Esophagus squamous epithelium (tissue), 5 donors: ENCODE data around the gene CLIC6. TPM values are rescaled to one million over a fixed set of nuclear protein-coding genes. Genes with fewer than 3 reads are reported as not detected.

Experiments used
- DNase-seq: peaks from one replicate; lab custom pipeline; 2025; lab: John Stamatoyannopoulos, UW
- H3K27ac ChIP-seq, 4 donors: fragments of 200-600 bp; sonication (generic); one replicate each; pipeline ENCODE4 v1.5.1; 2016 to 2019; ENCODE audit warnings: mild to moderate bottlenecking in 1 of 4
- H3K27me3 ChIP-seq, 4 donors: fragments of 200-600 bp; sonication (generic); 1 replicate in 3 of 4; 2 replicates in 1 of 4; pipeline versions ENCODE4 v1.5.1 to v1.6.0; 2017 to 2021; ENCODE audit warnings: antibody characterized with exemption in 1 of 4
- H3K36me3 ChIP-seq, 3 donors: fragments of 200-600 bp; sonication (generic); one replicate each; pipeline ENCODE4 v1.5.1; 2016 to 2019
- H3K4me1 ChIP-seq, 3 donors: fragments of 200-600 bp; sonication (generic); one replicate each; pipeline ENCODE4 v1.5.1; 2017 to 2019
- H3K4me3 ChIP-seq, 4 donors: fragments of 200-600 bp; sonication (generic); 1 replicate in 3 of 4; 2 replicates in 1 of 4; pipeline ENCODE4 v1.5.1; 2016 to 2019; ENCODE audit warnings: mild to moderate bottlenecking in 2 of 4, moderate library complexity in 1 of 4
- H3K9me3 ChIP-seq, 3 donors: fragments of 200-600 bp; sonication (generic); one replicate each; pipeline ENCODE4 v1.5.1; 2016 to 2019
- CTCF ChIP-seq, 6 experiments: fragments of 450-650 bp in 4 of 6; fragments of 200-600 bp in 2 of 6; sonication (generic) in 2 of 6; IDR thresholded peaks; one replicate each; pipeline ENCODE4 v1.5.1; 2016 to 2019; ENCODE audit warnings: antibody characterized with exemption in 6 of 6, mild to moderate bottlenecking in 4 of 6, moderate library complexity in 4 of 6
- POLR2A ChIP-seq, 4 donors: fragments of 450-650 bp; IDR thresholded peaks; one replicate each; pipeline ENCODE4 v1.6.1; 2017; ENCODE audit warnings: antibody characterized with exemption in 4 of 4, mild to moderate bottlenecking in 4 of 4, moderate library complexity in 3 of 4
- WGBS, 2 donors: methylation state at CpG; one replicate each; pipeline ENCODE4 v1.1.5; 2018; 5-methylcytosine and 5-hydroxymethylcytosine counted together
- intact Hi-C: fragments of 100-400 bp; cut with DNase I; formaldehyde crosslinking; loops from one replicate; pipeline ENCODE4 v1.15.0; 2022
- total RNA-seq, 4 donors: library from RNA; depleted of rRNA; stranded (reverse); fragments of >200 nt; gene quantifications; one replicate each; pipeline ENCODE4 v1.1.0, GENCODE V29; 2016
- donor health status: DM: yes; HTN: yes; CAD: no.

CLIC6 gene
- total RNA-seq, 4 donors from 2014 or later = 0.83 to 3.8 (median 2.0) TPM

GRCh38 chr21:34730194-34730593 is 61.4 kb downstream of the CLIC6 start:
- WGBS, 2 donors = 65 to 80% methylated on average over 7 of the region's 7 CpGs
- DNase-seq = no peak
- H3K27ac ChIP-seq = peak overlapping the region in 2 of 4 donors; percentile 14 to 27

GRCh38 chr21:34730756-34731445 is 62.1 kb downstream of the CLIC6 start:
- Histone ChIP-seq H3K4me3 (no peak overlapping the region), H3K27ac (peak overlapping the region in 2 of 4 donors; percentile 14 to 27), H3K9me3 (no peaks in the 10 kb centered on the region), H3K36me3 (no peaks in the 10 kb centered on the region), H3K27me3 (peaks cover 0 to 7% (median 0%) of the 10 kb centered on the region in 4 donors), H3K4me1 (peaks cover 0 to 63% (median 0%) of the 10 kb centered on the region in 3 donors)
- TF ChIP-seq CTCF (IDR thresholded peaks at IDR 0.05) (no peak), POLR2A (IDR thresholded peaks at IDR 0.05) (no peak)
- intact Hi-C loops = loop anchor here (5.0 kb wide), 1 partner anchor 34 kb away; no protein-coding TSS in a partner anchor
- WGBS, 2 donors = 53 to 65% methylated on average over 5 of the region's 5 CpGs
- DNase-seq = no peak

More at GRCh38 chr21:34730194-34730593, 61.4 kb downstream of the CLIC6 start:
- intact Hi-C loops = loop anchor here (5.0 kb wide), 1 partner anchor 33 kb away; no protein-coding TSS in a partner anchor
- Histone ChIP-seq H3K36me3 (no peaks in the 10 kb centered on the region), H3K9me3 (no peaks in the 10 kb centered on the region), H3K4me3 (no peak overlapping the region), H3K27me3 (peaks cover 0 to 11% (median 0%) of the 10 kb centered on the region in 4 donors), H3K4me1 (peaks cover 0 to 62% (median 0%) of the 10 kb centered on the region in 3 donors)
- TF ChIP-seq CTCF (IDR thresholded peaks at IDR 0.05) (no peak), POLR2A (IDR thresholded peaks at IDR 0.05) (no peak)

- H3K4me1 ChIP-seq = peaks cover 0 to 78% (median 0%) of the 10 kb centered on the region in 3 donors
- peak overlapping the region in 1 of 4 donors; percentile 15 for H3K27ac ChIP-seq
- H3K36me3 ChIP-seq = no peaks in the 10 kb centered on the region
- TF ChIP-seq POLR2A (IDR thresholded peaks at IDR 0.05) (no peak), CTCF (IDR thresholded peaks at IDR 0.05) (no peak)
- no peak for DNase-seq
- H3K9me3 ChIP-seq = no peaks in the 10 kb centered on the region
- H3K4me3 ChIP-seq = no peak overlapping the region
- 41 to 67% methylated on average over 4 of the region's 4 CpGs for WGBS, 2 donors
- intact Hi-C loops = loop anchor here (5.0 kb wide), 1 partner anchor 35 kb away; no protein-coding TSS in a partner anchor
- H3K27me3 ChIP-seq = no peaks in the 10 kb centered on the region
These were observed 63.6 kb downstream of the CLIC6 start for GRCh38 chr21:34732388-34732821.

GRCh38 chr21:34733852-34734251 is 65.1 kb downstream of the CLIC6 start:
- DNase-seq = no peak
- H3K36me3 ChIP-seq = no peaks in the 10 kb centered on the region
- H3K4me3 ChIP-seq = no peak overlapping the region
- WGBS, 2 donors = 89 to 91% methylated on average over 4 of the region's 4 CpGs
- TF ChIP-seq CTCF (IDR thresholded peaks at IDR 0.05) (no peak), POLR2A (IDR thresholded peaks at IDR 0.05) (no peak)
- peaks cover 0 to 72% (median 0%) of the 10 kb centered on the region in 3 donors for H3K4me1 ChIP-seq
- no peaks in the 10 kb centered on the region for H3K9me3 ChIP-seq
- intact Hi-C loops = loop anchor here (5.0 kb wide), 1 partner anchor 37 kb away; no protein-coding TSS in a partner anchor
- no peaks in the 10 kb centered on the region for H3K27me3 ChIP-seq
- peak overlapping the region in 1 of 4 donors; percentile 34 for H3K27ac ChIP-seq

- Histone ChIP-seq H3K27me3 (no peaks in the 10 kb centered on the region), H3K4me1 (peaks cover 0 to 68% (median 0%) of the 10 kb centered on the region in 3 donors), H3K4me3 (no peak overlapping the region), H3K36me3 (no peaks in the 10 kb centered on the region), H3K9me3 (no peaks in the 10 kb centered on the region), H3K27ac (peak overlapping the region in 3 of 4 donors; percentile 5 to 34 (median 30))
- no peak for DNase-seq
- intact Hi-C loops = loop anchor here (5.0 kb wide), 1 partner anchor 37 kb away; no protein-coding TSS in a partner anchor
- TF ChIP-seq CTCF (IDR thresholded peaks at IDR 0.05) (no peak), POLR2A (IDR thresholded peaks at IDR 0.05) (no peak)
- 55 to 76% methylated on average over 7 of the region's 7 CpGs for WGBS, 2 donors
These were observed 65.9 kb downstream of the CLIC6 start for GRCh38 chr21:34734696-34735095.
